ENCODE data around the gene TNIK.

- TF ChIP-seq, protein P1, sequence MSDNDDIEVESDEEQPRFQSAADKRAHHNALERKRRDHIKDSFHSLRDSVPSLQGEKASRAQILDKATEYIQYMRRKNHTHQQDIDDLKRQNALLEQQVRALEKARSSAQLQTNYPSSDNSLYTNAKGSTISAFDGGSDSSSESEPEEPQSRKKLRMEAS (IDR thresholded peaks at IDR 0.05; ENCODE audit: low read depth, low read length) = no peak
- no peak for TF ChIP-seq CTCF (IDR thresholded peaks at IDR 0.05; ENCODE audit: low read depth, low read length)
These were observed 110.8 kb downstream of the TNIK start for GRCh38 chr3:171349392-171349791.

Measured in NB4 (cell line).